Placental pericyte (primary cell): ENCODE data around the gene FOXE1. TPM values are rescaled to one million over a fixed set of nuclear protein-coding genes. Genes with fewer than 3 reads are reported as not detected.

Experiments
- total RNA-seq: library from RNA; depleted of rRNA; stranded (reverse); fragments of >200 nt; gene quantifications from 2 replicates; pipeline ENCODE4 v1.2.3, GENCODE V29; 2012

Gene FOXE1
- 0.14 and 0.22 TPM in 2 replicates for total RNA-seq

GRCh38 chr9:97853056-97853843, at the start of gene FOXE1:
Gene FOXE1 (plus strand): TSS chr9:97853226. CDS start chr9:97853915, 689 bp downstream.

Other genes starting within 250 kb of the FOXE1 start
- 15.1 and 15.9 TPM in 2 replicates for gene TSTD2, start 219.9 kb upstream of the FOXE1 start, total RNA-seq
- 25.6 and 52.3 TPM in 2 replicates for gene NCBP1, start 219.4 kb upstream of the FOXE1 start, total RNA-seq
- gene XPA, start 155.9 kb upstream of the FOXE1 start, total RNA-seq, result 4.3 and 7.4 TPM in 2 replicates
- gene TRMO, start 69.3 kb downstream of the FOXE1 start, total RNA-seq, result 13.3 and 33.9 TPM in 2 replicates
- gene HEMGN, start 84.9 kb downstream of the FOXE1 start, total RNA-seq, result not detected in 2 replicates
- 9.6 and 35.5 TPM in 2 replicates for gene ANP32B, start 130.1 kb downstream of the FOXE1 start, total RNA-seq
- 71.0 and 208 TPM in 2 replicates for gene NANS, start 203.5 kb downstream of the FOXE1 start, total RNA-seq